ENCODE results near the gene FGF11.

FGF11 gene

GRCh38 chr17:7444682-7445618 lies 5.6 kb downstream of the FGF11 start, which contains the start of gene CHRNB1 (continued):
- TF ChIP-seq ZBTB11 (tag by site-specific recombination; conservative IDR thresholded peaks at IDR 0.05; ENCODE audit: low read depth) (no peak), SP3 (tag by site-specific recombination; IDR thresholded peaks at IDR 0.05) (peak; percentile 83), ZNF248 (tag by site-specific recombination; IDR thresholded peaks at IDR 0.05) (no peak), ZNF830 (tag by site-specific recombination; IDR thresholded peaks at IDR 0.05; ENCODE audit: low read depth) (no peak), ZNF184 (tag by site-specific recombination; IDR thresholded peaks at IDR 0.05) (no peak), ZNF404 (tag by site-specific recombination; IDR thresholded peaks at IDR 0.05) (no peak), SCRT2 (tag by site-specific recombination; IDR thresholded peaks at IDR 0.05) (peak; percentile 99), ZNF76 (tag by site-specific recombination; IDR thresholded peaks at IDR 0.05; ENCODE audit: borderline replicate concordance, low read depth) (peak; percentile 9; the same call in 1 of the 2 replicates), ZNF571 (tag by site-specific recombination; IDR thresholded peaks at IDR 0.05) (no peak), PATZ1 (tag by site-specific recombination; IDR thresholded peaks at IDR 0.05) (peak; percentile 73), ZNF580 (tag by site-specific recombination; IDR thresholded peaks at IDR 0.05) (no peak), ZNF341 (tag by site-specific recombination; IDR thresholded peaks at IDR 0.05; ENCODE audit: low read depth) (peak; percentile 92), ZXDB (tag by site-specific recombination; IDR thresholded peaks at IDR 0.05) (0 out of 2 replicates have a peak, but pooled peaks have one; percentile 14), ZNF133 (tag by site-specific recombination; IDR thresholded peaks at IDR 0.05) (no peak), ZBTB10 (tag by site-specific recombination; IDR thresholded peaks at IDR 0.05) (0 out of 2 replicates have a peak, but pooled peaks have one; percentile 61), ZBTB7A (tag by site-specific recombination; IDR thresholded peaks at IDR 0.05; ENCODE audit: low read depth) (0 out of 2 replicates have a peak, but pooled peaks have one; percentile 12), ZNF626 (tag by site-specific recombination; IDR thresholded peaks at IDR 0.05) (no peak), KLF1 (tag by site-specific recombination; IDR thresholded peaks at IDR 0.05) (no peak), ZNF398 (tag by site-specific recombination; IDR thresholded peaks at IDR 0.05) (0 out of 2 replicates have a peak, but pooled peaks have one; percentile 5), ZBTB26 (tag by site-specific recombination; optimal IDR thresholded peaks at IDR 0.05) (peak; percentile 39), MEIS1 (CRISPR knock-in tag; IDR thresholded peaks at IDR 0.05; ENCODE audit: borderline replicate concordance) (no peak), PRDM10 (tag by site-specific recombination; IDR thresholded peaks at IDR 0.05) (peak; percentile 45; the same call in 1 of the 2 replicates)
